ENCODE measurements around the gene BAG3.
"Not testable (repeated sequence)": the region's sequence is repeated elsewhere in the genome, so short reads cannot be mapped to it uniquely, and the experiment has no call there.

Gene BAG3

DNA sequence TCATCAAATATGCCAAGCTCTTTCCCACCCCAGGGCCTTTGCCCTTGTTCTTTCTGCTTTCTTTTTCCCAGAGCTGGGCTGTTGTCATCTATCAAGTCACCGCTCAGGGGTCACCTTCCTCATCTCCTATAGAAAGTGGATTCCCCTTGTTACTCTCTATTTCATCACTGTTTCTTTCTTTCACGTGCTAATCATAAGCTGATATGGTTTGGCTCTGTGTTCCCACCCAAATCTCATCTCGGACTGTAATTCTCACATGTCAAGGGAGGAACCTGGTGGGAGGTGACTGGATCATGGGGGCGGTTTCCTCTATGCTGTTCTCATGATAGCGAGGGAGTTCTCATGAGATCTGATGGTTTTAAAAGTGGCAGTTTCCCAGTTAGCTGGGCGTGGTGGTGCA is 37.4 kb upstream of the BAG3 start:
- in situ Hi-C loops (cut with HindIII; ENCODE audit: low sequenced_read_pairs) = no loop called here
- H3K4me3 ChIP-seq (ENCODE audit: low read depth, low read length) = no peak overlapping the region
- TF ChIP-seq, protein P1, sequence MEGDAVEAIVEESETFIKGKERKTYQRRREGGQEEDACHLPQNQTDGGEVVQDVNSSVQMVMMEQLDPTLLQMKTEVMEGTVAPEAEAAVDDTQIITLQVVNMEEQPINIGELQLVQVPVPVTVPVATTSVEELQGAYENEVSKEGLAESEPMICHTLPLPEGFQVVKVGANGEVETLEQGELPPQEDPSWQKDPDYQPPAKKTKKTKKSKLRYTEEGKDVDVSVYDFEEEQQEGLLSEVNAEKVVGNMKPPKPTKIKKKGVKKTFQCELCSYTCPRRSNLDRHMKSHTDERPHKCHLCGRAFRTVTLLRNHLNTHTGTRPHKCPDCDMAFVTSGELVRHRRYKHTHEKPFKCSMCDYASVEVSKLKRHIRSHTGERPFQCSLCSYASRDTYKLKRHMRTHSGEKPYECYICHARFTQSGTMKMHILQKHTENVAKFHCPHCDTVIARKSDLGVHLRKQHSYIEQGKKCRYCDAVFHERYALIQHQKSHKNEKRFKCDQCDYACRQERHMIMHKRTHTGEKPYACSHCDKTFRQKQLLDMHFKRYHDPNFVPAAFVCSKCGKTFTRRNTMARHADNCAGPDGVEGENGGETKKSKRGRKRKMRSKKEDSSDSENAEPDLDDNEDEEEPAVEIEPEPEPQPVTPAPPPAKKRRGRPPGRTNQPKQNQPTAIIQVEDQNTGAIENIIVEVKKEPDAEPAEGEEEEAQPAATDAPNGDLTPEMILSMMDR (IDR thresholded peaks at IDR 0.05; ENCODE audit: low read depth, low read length, missing control alignments) = no peak
- no peak for DNase-seq (ENCODE audit: low read depth)

DNA sequence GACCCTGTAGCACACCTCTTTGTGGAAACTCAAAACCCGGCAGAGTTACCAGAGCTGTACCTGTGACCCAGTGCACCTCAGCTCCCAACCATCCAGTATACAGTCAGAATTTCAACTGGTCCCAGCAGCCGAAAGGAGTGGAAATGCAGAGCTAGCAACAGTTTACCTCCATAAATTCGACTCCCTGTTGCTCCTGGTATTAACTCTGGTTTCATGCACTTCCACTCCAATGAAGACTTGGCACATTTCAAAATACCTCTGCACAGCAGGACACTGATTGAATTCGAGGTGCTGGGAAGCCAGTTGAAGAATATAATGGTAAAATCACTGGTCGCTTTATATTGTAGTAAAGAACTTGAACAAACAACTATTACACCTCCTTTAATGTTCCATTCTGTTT is 36.5 kb upstream of the BAG3 start:
- TF ChIP-seq, protein P1 (IDR thresholded peaks at IDR 0.05; ENCODE audit: low read depth, low read length, missing control alignments) = no peak
- in situ Hi-C loops (cut with HindIII; ENCODE audit: low sequenced_read_pairs) = no loop called here
- H3K4me3 ChIP-seq (ENCODE audit: low read depth, low read length) = no peak overlapping the region
- peak; percentile 46 for DNase-seq (ENCODE audit: low read depth)

DNA sequence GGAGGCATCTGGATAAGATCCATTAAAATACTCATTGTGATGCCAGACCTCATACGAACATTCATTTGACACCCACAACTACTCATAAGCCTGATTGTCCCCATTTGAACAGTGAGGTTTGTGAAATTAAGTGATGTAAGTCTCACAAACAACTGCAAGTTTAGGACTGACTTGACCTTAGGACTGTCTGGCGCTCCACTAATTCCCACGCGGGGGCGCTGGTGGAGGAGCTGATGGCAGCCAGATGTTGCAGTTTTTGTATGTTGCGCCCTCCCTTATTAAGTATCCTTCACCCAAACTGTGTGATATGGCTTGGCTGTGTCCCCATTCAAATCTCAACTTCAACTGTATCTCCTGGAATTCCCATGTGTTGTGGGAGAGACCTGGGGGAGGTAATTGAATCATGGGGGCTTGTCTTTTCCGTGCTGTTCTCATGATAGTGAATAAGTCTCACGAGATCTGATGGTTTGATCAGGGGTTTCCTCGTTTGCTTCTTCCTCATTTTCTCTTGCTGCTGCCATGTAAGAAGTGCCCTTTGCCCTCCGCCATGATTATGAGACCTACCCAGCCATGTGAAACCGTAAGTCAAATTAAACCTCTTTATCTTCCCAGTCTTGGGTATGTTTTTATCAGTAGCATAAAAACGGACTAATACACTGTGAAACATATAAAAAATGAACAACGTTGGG is 34.2 kb upstream of the BAG3 start:
- TF ChIP-seq, protein P1 (IDR thresholded peaks at IDR 0.05; ENCODE audit: low read depth, low read length, missing control alignments) = peak; percentile 7
- H3K4me3 ChIP-seq (ENCODE audit: low read depth, low read length) = no peak overlapping the region
- in situ Hi-C loops (cut with HindIII; ENCODE audit: low sequenced_read_pairs) = no loop called here
- no peak for DNase-seq (ENCODE audit: low read depth)

DNA sequence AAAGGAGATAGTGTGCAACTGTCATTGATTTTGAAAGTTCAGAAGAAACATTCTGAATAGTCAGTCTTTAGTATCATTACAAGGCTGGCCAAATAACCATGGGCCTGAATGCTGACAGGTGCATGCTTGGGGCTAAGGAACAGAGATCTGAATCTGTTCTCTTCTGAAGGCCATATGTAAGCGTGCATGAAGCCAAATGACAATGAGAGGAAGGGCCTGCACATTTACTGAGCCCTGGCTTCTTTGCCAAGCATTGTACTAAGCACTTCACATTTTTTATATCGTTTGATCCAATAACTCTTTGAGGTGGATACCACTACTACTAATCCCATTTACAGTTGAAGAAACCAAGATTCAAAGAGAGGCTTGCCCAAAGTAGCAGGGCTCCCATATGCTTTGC is 32.0 kb upstream of the BAG3 start:
- no peak overlapping the region for H3K4me3 ChIP-seq (ENCODE audit: low read depth, low read length)
- DNase-seq (ENCODE audit: low read depth) = no peak
- TF ChIP-seq, protein P1 (IDR thresholded peaks at IDR 0.05; ENCODE audit: low read depth, low read length, missing control alignments) = no peak
- in situ Hi-C loops (cut with HindIII; ENCODE audit: low sequenced_read_pairs) = no loop called here

DNA sequence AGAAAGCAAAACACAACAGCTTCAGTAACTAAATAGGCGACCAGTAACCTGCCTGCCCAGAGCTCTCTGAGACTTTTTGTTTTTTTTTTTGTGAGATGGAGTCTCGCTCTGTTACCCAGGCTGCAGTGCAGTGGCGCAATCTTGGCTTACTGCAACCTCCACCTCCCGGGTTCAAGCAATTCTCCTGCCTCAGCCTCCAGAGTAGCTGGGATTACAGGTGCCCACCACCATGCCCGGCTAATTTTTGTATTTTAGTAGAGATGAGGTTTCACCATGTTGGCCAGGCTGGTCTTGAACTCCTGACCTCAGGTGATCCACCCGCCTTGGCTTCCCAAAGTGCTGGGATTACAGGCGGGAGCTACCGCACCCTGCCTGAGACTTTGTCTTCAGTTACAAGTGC is 31.4 kb upstream of the BAG3 start:
- DNase-seq (ENCODE audit: low read depth); H3K4me3 ChIP-seq (ENCODE audit: low read depth, low read length); in situ Hi-C loops (cut with HindIII; ENCODE audit: low sequenced_read_pairs): not testable (repeated sequence)

DNA sequence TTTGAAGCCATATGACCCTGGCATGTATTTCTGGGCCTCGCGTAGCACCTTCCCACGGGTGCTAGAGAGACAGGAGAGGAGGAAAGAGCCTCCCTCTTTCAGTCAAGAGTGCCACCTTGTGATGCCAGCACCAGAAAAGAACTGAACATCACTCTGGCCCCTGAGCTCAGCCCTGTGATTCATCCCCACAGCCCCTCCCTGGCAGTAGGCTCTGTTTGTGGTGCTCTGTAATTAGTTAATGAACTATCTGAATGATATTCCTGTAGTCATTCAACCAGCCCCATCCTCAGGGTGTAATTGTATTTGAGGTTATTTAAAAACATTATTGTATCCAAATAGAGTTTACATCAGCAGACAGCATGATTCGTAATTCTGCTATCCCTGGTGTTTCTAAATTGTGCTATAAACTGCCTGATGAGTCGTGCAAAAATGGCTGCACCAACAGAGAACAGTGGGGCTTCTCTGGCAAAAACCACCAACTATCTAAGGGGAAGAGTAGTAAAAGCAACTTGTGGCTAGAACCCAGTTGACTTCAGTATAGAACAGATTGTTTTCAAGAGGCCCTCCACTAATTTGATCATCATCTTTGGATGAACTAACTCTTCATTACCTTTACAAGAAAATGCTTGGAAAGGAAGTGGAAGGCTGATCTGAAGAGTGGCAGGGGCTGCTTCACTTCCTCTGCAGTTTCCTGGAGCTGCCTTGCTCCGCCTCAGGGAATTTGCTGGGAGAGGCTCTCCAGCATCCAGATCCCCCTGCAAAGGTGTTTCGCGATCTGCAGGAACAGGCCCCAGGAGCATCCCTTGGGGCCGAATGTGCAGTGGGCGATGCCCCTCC is 30.7 kb upstream of the BAG3 start:
- DNase-seq (ENCODE audit: low read depth) = no peak

More for the DNA sequence above, 30.7 kb upstream of the BAG3 start:
- in situ Hi-C loops (cut with HindIII; ENCODE audit: low sequenced_read_pairs) = no loop called here
- H3K4me3 ChIP-seq (ENCODE audit: low read depth, low read length) = no peak overlapping the region
- TF ChIP-seq, protein P1 (IDR thresholded peaks at IDR 0.05; ENCODE audit: low read depth, low read length, missing control alignments) = no peak

Measured in astrocyte of the cerebellum (primary cell).